SK-N-SH treated with all-trans-retinoic acid at 6 μM for 48 hours (cell line): ENCODE data around the gene CPA4.

Experiments used
- CREB5 ChIP-seq: fragments of 250-450 bp; sonication (Bioruptor Pico); IDR thresholded peaks from 2 replicates; pipeline ENCODE4 v1.5.1; 2020; ENCODE audit warnings: low read depth, mild to moderate bottlenecking, moderate library complexity
- OSR1 ChIP-seq: fragments of 250-450 bp; sonication (Bioruptor Pico); IDR thresholded peaks from 2 replicates; pipeline ENCODE4 v1.8.0; 2022; ENCODE audit warnings: moderate library complexity, mild to moderate bottlenecking, inconsistent platforms
- PATZ1 ChIP-seq: fragments of 250-450 bp; sonication (Bioruptor Pico); IDR thresholded peaks from 2 replicates; pipeline ENCODE4 v1.8.0; 2020; ENCODE audit warnings: mild to moderate bottlenecking, moderate library complexity, borderline replicate concordance
- RARB ChIP-seq: fragments of 250-450 bp; sonication (Bioruptor Pico); IDR thresholded peaks from 2 replicates; pipeline ENCODE4 v1.8.0; 2021; ENCODE audit warnings: mild to moderate bottlenecking, moderate library complexity
- SNAI2 ChIP-seq: fragments of 250-450 bp; sonication (Bioruptor Pico); IDR thresholded peaks from 2 replicates; pipeline ENCODE4 v1.5.0; 2020; ENCODE audit warnings: mild to moderate bottlenecking, moderate library complexity
- TSHZ2 ChIP-seq: fragments of 250-450 bp; sonication (Bioruptor Pico); IDR thresholded peaks from 2 replicates; pipeline ENCODE4 v1.5.0; 2020; ENCODE audit warnings: mild to moderate bottlenecking, moderate library complexity
- ZFP30 ChIP-seq: fragments of 450-650 bp; formaldehyde crosslinking; IDR thresholded peaks from 2 replicates; pipeline ENCODE4 v1.5.0; 2022; ENCODE audit warnings: mild to moderate bottlenecking, moderate library complexity
- ZNF8 ChIP-seq: fragments of 450-650 bp; formaldehyde crosslinking; IDR thresholded peaks from 2 replicates; pipeline ENCODE4 v1.5.0; 2020; ENCODE audit warnings: mild to moderate bottlenecking, moderate library complexity

- TF ChIP-seq PATZ1 (CRISPR knock-in tag) = no peak
- no peak for TF ChIP-seq OSR1
- TF ChIP-seq CREB5 = no peak
- no peak for TF ChIP-seq SNAI2
- no peak for TF ChIP-seq TSHZ2 (CRISPR knock-in tag)
- no peak for TF ChIP-seq RARB (CRISPR knock-in tag)
- no peak for TF ChIP-seq ZNF8 (CRISPR knock-in tag)
- TF ChIP-seq ZFP30 (CRISPR knock-in tag) = no peak
Measured at GRCh38 chr7:130345725-130346124, 52.8 kb downstream of the CPA4 start.
